Heart left ventricle (tissue), 13 donors: ENCODE results near the gene GP2.

ENCODE experiments used
- CTCF ChIP-seq, 12 donors: fragments of 200-600 bp; sonication (generic) in 4 of 12; IDR thresholded peaks; one replicate each; pipeline versions ENCODE4 v1.5.0 to v1.8.0; 2018 to 2022; ENCODE audit warnings: antibody characterized with exemption in 12 of 12, mild to moderate bottlenecking in 5 of 12
- POLR2A ChIP-seq, 2 donors: fragments of 450-650 bp; IDR thresholded peaks; one replicate each; pipeline ENCODE4 v1.6.1; 2017; ENCODE audit warnings: antibody characterized with exemption in 2 of 2, mild to moderate bottlenecking in 2 of 2, moderate library complexity in 2 of 2
- donor health status: ischemic (EF 13 %, LVEDD 7.1; RV severe dilation, severe dysfunction).
- donor health status: DM: no; HTN: yes; CAD: no.
- donor health status: DM: no; HTN: no; CAD: no.
- donor health status: ischemic (EF 25% LVEDD 6.9; RV normal size, moderate dysfunction).
- donor health status: ischemic (EF 25% LVEDD 5.7; RV mildly dilated, moderate dysfunction).
- donor health status: ischemic (EF 35%, LVEDD 5.7; RV mildly dilated, moderate dysfunction).
- donor health status: nonischemic (EF 11% LVEDD 7.7; RV severe dilation, severe dysfunction).
- donor health status: DM: yes; HTN: yes; CAD: no.
- donor health status: PGD.
- donor health status: ischemic (EF 29% LVEDD 5.4; RV normal size, mild dysfunction).
- donor health status: nonischemic (EF 23%, LVEDD 6.1; RV moderate dilation, normal function).

- TF ChIP-seq POLR2A (IDR thresholded peaks at IDR 0.05) (no peak), CTCF (IDR thresholded peaks at IDR 0.05) (no peak)
Observed at GRCh38 chr16:20326321-20326720, 992 bp downstream of the GP2 start.
